GM10266 (cell line): ENCODE measurements around the gene TMEM219.

Experiments
- DNase-seq: peaks from one replicate; pipeline ENCODE4 v3.0.0; 2012; ENCODE audit errors: extremely low spot score
- TF ChIP-seq, protein P1 (sequence below): IDR thresholded peaks from 2 replicates; pipeline ENCODE4 v1.5.1; 2012; ENCODE audit warnings: mild to moderate bottlenecking, low read depth; ENCODE audit not compliant: control insufficient read depth, insufficient read depth; ENCODE audit errors: missing control alignments

Gene TMEM219

DNA sequence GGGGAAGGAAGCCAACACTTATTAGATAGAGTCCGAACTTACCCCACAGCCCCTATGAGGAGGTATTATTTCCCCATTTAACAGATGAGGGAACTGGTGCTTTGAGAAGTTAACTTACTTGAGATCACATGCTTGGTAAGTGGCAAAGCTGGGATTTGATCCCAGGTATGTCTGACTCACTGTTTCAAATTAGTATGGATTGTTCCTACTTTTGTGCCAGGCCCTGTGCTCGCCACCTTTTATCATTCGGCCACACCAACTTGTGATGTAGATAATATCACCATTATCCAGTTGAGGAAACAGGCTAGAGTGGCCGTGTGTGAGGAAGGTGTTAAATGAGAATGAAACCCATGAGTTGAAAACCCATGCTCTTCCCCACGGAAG is 22.9 kb downstream of the TMEM219 start:
- TF ChIP-seq, protein P1, sequence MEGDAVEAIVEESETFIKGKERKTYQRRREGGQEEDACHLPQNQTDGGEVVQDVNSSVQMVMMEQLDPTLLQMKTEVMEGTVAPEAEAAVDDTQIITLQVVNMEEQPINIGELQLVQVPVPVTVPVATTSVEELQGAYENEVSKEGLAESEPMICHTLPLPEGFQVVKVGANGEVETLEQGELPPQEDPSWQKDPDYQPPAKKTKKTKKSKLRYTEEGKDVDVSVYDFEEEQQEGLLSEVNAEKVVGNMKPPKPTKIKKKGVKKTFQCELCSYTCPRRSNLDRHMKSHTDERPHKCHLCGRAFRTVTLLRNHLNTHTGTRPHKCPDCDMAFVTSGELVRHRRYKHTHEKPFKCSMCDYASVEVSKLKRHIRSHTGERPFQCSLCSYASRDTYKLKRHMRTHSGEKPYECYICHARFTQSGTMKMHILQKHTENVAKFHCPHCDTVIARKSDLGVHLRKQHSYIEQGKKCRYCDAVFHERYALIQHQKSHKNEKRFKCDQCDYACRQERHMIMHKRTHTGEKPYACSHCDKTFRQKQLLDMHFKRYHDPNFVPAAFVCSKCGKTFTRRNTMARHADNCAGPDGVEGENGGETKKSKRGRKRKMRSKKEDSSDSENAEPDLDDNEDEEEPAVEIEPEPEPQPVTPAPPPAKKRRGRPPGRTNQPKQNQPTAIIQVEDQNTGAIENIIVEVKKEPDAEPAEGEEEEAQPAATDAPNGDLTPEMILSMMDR = no peak

DNA sequence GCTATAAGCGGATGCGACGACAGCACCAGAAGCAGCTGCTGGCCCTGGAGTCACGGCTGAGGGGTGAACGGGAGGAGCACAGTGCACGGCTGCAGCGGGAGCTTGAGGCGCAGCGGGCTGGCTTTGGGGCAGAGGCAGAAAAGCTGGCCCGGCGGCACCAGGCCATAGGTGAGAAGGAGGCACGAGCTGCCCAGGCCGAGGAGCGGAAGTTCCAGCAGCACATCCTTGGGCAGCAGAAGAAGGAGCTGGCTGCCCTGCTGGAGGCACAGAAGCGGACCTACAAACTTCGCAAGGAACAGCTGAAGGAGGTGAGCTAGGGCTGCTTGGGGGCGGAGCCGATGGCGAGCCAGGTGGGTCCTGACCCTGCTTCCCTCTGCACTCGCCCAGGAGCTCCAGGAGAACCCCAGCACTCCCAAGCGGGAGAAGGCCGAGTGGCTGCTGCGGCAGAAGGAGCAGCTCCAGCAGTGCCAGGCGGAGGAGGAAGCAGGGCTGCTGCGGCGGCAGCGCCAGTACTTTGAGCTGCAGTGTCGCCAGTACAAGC is 23.5 kb downstream of the TMEM219 start:
- DNase-seq = no peak
- TF ChIP-seq, protein P1 = no peak

More for the DNA sequence above, 22.9 kb downstream of the TMEM219 start:
- DNase-seq = no peak

DNA sequence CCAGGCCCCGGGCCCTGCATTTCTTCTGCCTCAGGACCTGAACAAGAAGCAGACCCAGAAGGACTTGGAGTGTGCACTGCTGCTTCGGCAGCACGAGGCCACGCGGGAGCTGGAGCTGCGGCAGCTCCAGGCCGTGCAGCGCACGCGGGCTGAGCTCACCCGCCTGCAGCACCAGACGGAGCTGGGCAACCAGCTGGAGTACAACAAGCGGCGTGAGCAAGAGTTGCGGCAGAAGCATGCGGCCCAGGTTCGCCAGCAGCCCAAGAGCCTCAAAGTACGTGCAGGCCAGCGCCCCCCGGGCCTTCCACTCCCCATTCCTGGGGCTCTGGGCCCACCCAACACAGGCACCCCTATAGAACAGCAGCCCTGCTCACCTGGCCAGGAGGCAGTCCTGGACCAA is 24.4 kb downstream of the TMEM219 start:
- TF ChIP-seq, protein P1 = no peak
- DNase-seq = no peak

- DNase-seq = no peak
- TF ChIP-seq, protein P1 = no peak
Observed at GRCh38 chr16:29986931-29987330, 25.1 kb downstream of the TMEM219 start.

DNA sequence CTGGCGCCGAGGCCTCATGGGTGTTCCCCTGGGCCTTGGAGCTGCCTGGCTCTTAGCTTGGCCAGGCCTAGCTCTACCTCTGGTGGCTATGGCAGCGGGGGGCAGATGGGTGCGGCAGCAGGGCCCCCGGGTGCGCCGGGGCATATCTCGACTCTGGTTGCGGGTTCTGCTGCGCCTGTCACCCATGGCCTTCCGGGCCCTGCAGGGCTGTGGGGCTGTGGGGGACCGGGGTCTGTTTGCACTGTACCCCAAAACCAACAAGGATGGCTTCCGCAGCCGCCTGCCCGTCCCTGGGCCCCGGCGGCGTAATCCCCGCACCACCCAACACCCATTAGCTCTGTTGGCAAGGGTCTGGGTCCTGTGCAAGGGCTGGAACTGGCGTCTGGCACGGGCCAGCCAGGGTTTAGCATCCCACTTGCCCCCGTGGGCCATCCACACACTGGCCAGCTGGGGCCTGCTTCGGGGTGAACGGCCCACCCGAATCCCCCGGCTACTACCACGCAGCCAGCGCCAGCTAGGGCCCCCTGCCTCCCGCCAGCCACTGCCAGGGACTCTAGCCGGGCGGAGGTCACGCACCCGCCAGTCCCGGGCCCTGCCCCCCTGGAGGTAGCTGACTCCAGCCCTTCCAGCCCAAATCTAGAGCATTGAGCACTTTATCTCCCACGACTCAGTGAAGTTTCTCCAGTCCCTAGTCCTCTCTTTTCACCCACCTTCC is 25.6 kb downstream of the TMEM219 start:
- TF ChIP-seq, protein P1 = no peak
- DNase-seq = no peak

DNA sequence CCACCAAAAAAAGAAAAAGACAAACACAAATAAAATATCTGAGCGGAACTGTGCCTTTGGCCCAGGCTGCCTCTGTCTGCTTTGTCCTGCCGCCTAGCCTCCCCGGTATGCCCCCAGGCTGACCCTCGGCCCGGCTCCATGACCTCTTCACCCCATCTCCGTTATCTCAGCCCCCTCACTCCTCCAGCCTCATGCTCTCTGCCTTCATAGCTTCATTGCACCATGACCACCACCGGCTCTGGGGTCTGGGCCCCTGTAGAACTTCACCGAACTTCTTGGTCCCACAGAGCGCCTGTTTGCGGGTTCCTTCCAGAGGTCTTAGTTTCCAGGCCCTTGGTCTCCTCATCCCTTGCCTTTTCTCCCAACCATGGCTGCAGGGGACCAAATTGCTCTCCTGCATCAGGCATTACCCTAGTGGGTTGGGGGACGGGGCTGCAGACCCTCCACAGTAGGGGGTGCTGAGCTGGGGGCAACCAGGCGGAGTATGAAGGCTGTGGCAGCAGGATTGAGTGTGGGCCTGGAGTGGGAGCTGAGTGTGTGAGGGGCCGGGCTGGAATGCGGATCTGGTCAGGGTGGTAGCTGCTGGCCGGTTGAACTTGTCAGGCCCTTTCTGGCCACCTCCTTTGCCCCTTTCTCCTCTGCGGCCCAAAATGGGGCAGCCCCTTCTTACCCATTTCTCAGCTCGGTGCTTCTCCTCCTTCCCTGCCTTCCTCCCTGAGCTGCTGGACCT is 26.6 kb downstream of the TMEM219 start:
- TF ChIP-seq, protein P1 = no peak
- DNase-seq = no peak
